ENCODE results near the gene FDX1.

The FDX1 gene

GRCh38 chr11:110501428-110501827 is 71.7 kb downstream of the FDX1 start:
- in situ Hi-C loops (cut with HindIII; ENCODE audit: low sequenced_read_pairs), result no loop called here
- no peak overlapping the region for H3K4me3 ChIP-seq (ENCODE audit: low read depth, low read length)
- DNase-seq (ENCODE audit: low read depth), result no peak
- TF ChIP-seq CTCF (IDR thresholded peaks at IDR 0.05; ENCODE audit: low read depth, low read length, missing control alignments), result no peak

GRCh38 chr11:110505528-110506284 is 76.0 kb downstream of the FDX1 start:
- no peak for TF ChIP-seq CTCF (IDR thresholded peaks at IDR 0.05; ENCODE audit: low read depth, low read length, missing control alignments)
- in situ Hi-C loops (cut with HindIII; ENCODE audit: low sequenced_read_pairs), result no loop called here
- no peak for DNase-seq (ENCODE audit: low read depth)
- no peak overlapping the region for H3K4me3 ChIP-seq (ENCODE audit: low read depth, low read length)

DNA sequence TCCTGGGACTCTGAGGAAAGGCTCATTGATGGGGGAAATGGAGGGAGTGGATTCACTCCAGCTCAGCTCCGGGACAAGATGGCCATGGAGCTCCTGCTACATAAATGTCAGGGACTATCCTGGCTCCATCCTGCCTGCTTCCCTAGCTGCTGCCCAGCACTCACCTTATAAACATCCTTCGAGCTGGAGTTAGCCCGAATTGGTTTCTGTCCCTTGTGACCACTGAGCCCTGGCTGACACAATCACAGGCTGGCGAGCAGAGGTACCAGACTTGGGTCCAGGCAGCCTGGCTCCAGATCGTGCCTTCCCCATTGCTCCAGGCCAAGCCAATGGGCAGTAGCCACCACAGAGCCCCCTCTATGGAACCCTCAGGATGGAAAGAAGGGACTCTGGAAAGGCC is 77.6 kb downstream of the FDX1 start:
- no peak for TF ChIP-seq CTCF (IDR thresholded peaks at IDR 0.05; ENCODE audit: low read depth, low read length, missing control alignments)
- no peak for DNase-seq (ENCODE audit: low read depth)
- in situ Hi-C loops (cut with HindIII; ENCODE audit: low sequenced_read_pairs), result no loop called here
- no peak overlapping the region for H3K4me3 ChIP-seq (ENCODE audit: low read depth, low read length)

DNA sequence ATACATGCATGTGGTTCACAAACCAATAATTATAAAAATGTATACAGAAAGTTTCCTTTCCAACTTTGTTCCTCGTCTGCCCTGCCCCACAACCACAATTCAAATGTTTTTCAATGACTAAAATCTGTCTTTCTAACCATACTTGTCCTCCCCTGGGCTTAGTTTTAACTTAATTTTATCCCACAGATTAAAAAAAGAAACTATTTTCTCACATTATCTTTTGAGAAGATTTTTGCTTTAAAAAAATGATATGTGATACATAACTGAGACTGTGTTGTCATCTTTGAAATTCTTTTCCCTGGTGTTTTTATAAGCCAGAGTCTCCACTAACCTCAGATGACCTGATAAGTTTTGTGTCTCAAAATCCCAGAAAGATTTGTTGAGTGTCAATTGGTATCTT is 79.0 kb downstream of the FDX1 start:
- no peak for DNase-seq (ENCODE audit: low read depth)
- H3K4me3 ChIP-seq (ENCODE audit: low read depth, low read length), result no peak overlapping the region
- no peak for TF ChIP-seq CTCF (IDR thresholded peaks at IDR 0.05; ENCODE audit: low read depth, low read length, missing control alignments)
- in situ Hi-C loops (cut with HindIII; ENCODE audit: low sequenced_read_pairs), result no loop called here

- no peak overlapping the region for H3K4me3 ChIP-seq (ENCODE audit: low read depth, low read length)
- TF ChIP-seq CTCF (IDR thresholded peaks at IDR 0.05; ENCODE audit: low read depth, low read length, missing control alignments), result no peak
- no peak for DNase-seq (ENCODE audit: low read depth)
- in situ Hi-C loops (cut with HindIII; ENCODE audit: low sequenced_read_pairs), result no loop called here
These were observed 79.7 kb downstream of the FDX1 start for GRCh38 chr11:110509472-110509871.

- no peak overlapping the region for H3K4me3 ChIP-seq (ENCODE audit: low read depth, low read length)
- in situ Hi-C loops (cut with HindIII; ENCODE audit: low sequenced_read_pairs), result no loop called here
- no peak for TF ChIP-seq CTCF (IDR thresholded peaks at IDR 0.05; ENCODE audit: low read depth, low read length, missing control alignments)
- DNase-seq (ENCODE audit: low read depth), result no peak
These were observed 82.3 kb downstream of the FDX1 start for GRCh38 chr11:110512026-110512425.

All from astrocyte of the cerebellum (primary cell).